ENCODE measurements around the gene SIK3.

SIK3 gene

DNA sequence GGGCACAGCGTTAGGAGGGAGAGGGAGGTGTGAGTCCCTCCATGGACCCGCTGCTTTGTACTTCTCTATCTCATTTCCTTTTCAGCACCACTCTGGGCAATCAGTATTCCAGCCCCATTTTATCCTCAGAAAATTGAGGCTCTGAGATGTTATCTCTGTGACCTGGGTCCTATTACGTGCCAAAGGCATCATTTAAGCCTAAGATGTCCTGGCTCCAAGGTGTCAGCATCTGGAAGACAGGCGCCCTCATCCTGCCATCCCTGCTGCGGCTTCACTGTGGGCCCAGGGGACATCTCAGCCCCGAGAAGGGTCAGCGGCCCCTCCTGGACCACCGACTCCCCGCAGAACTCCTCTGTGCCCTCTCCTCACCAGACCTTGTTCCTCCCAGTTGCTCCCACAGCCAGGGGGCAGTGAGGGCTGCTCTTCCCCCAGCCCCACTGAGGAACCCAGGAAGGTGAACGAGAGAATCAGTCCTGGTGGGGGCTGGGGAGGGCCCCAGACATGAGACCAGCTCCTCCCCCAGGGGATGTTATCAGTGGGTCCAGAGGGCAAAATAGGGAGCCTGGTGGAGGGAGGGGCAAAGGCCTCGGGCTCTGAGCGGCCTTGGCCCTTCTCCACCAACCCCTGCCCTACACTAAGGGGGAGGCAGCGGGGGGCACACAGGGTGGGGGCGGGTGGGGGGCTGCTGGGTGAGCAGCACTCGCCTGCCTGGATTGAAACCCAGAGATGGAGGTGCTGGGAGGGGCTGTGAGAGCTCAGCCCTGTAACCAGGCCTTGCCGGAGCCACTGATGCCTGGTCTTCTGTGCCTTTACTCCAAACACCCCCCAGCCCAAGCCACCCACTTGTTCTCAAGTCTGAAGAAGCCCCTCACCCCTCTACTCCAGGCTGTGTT, 269.4 kb downstream of the SIK3 start:
- DNase-seq (ENCODE audit: low read depth in 1 of 2, low spot score in 1 of 2), result no peak
- Histone ChIP-seq H3K4me3 (replicated peaks; ENCODE audit: insufficient read depth, low read length) (no peak overlapping the region), H3K27me3 (ENCODE audit: insufficient read depth, poor library complexity, severe bottlenecking) (no peaks in the 10 kb centered on the region), H3K27ac (replicated peaks) (no peak overlapping the region)
- TF ChIP-seq, protein P1, sequence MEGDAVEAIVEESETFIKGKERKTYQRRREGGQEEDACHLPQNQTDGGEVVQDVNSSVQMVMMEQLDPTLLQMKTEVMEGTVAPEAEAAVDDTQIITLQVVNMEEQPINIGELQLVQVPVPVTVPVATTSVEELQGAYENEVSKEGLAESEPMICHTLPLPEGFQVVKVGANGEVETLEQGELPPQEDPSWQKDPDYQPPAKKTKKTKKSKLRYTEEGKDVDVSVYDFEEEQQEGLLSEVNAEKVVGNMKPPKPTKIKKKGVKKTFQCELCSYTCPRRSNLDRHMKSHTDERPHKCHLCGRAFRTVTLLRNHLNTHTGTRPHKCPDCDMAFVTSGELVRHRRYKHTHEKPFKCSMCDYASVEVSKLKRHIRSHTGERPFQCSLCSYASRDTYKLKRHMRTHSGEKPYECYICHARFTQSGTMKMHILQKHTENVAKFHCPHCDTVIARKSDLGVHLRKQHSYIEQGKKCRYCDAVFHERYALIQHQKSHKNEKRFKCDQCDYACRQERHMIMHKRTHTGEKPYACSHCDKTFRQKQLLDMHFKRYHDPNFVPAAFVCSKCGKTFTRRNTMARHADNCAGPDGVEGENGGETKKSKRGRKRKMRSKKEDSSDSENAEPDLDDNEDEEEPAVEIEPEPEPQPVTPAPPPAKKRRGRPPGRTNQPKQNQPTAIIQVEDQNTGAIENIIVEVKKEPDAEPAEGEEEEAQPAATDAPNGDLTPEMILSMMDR (IDR thresholded peaks at IDR 0.05; ENCODE audit: insufficient read depth, low read length), result no peak
- TF ChIP-seq, protein P2, sequence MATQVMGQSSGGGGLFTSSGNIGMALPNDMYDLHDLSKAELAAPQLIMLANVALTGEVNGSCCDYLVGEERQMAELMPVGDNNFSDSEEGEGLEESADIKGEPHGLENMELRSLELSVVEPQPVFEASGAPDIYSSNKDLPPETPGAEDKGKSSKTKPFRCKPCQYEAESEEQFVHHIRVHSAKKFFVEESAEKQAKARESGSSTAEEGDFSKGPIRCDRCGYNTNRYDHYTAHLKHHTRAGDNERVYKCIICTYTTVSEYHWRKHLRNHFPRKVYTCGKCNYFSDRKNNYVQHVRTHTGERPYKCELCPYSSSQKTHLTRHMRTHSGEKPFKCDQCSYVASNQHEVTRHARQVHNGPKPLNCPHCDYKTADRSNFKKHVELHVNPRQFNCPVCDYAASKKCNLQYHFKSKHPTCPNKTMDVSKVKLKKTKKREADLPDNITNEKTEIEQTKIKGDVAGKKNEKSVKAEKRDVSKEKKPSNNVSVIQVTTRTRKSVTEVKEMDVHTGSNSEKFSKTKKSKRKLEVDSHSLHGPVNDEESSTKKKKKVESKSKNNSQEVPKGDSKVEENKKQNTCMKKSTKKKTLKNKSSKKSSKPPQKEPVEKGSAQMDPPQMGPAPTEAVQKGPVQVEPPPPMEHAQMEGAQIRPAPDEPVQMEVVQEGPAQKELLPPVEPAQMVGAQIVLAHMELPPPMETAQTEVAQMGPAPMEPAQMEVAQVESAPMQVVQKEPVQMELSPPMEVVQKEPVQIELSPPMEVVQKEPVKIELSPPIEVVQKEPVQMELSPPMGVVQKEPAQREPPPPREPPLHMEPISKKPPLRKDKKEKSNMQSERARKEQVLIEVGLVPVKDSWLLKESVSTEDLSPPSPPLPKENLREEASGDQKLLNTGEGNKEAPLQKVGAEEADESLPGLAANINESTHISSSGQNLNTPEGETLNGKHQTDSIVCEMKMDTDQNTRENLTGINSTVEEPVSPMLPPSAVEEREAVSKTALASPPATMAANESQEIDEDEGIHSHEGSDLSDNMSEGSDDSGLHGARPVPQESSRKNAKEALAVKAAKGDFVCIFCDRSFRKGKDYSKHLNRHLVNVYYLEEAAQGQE (IDR thresholded peaks at IDR 0.05; ENCODE audit: insufficient replicate concordance, low read depth), result no peak
- TF ChIP-seq SPI1 (IDR thresholded peaks at IDR 0.05; ENCODE audit: borderline replicate concordance, low read depth) (no peak), GABPA (IDR thresholded peaks at IDR 0.05; ENCODE audit: low read depth) (no peak), POLR2AphosphoS5 (IDR thresholded peaks at IDR 0.05; ENCODE audit: low read depth) (no peak)

DNA sequence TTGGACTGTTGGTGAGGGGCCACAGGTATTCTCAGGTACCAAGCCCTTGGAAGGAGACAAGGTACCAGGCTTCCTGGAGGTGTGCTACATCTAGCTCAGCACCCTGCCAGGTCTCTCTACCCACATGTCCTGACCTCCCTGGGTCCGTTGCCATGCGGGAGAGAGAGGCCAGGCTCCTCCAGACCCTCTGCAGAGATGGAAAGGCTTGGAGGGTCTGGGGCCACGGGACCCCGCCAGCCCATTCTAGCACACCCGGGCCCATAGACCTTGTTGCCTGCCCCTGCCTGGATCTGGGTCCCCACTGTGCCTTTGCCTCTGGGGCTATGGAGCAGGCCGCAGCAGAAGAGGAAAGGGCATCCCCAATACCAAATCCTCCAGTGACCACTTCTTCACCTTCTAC, 270.8 kb downstream of the SIK3 start:
- no peak overlapping the region for H3K4me3 ChIP-seq (replicated peaks; ENCODE audit: insufficient read depth, low read length)
- TF ChIP-seq GABPA (IDR thresholded peaks at IDR 0.05; ENCODE audit: low read depth), result no peak
- TF ChIP-seq SPI1 (IDR thresholded peaks at IDR 0.05; ENCODE audit: borderline replicate concordance, low read depth), result no peak
- TF ChIP-seq POLR2AphosphoS5 (IDR thresholded peaks at IDR 0.05; ENCODE audit: low read depth), result no peak
- TF ChIP-seq, protein P2 (IDR thresholded peaks at IDR 0.05; ENCODE audit: insufficient replicate concordance, low read depth), result no peak
- TF ChIP-seq, protein P1 (IDR thresholded peaks at IDR 0.05; ENCODE audit: insufficient read depth, low read length), result no peak
- DNase-seq (ENCODE audit: low read depth in 1 of 2, low spot score in 1 of 2), result no peak
- no peaks in the 10 kb centered on the region for H3K27me3 ChIP-seq (ENCODE audit: insufficient read depth, poor library complexity, severe bottlenecking)
- H3K27ac ChIP-seq (replicated peaks), result no peak overlapping the region

DNA sequence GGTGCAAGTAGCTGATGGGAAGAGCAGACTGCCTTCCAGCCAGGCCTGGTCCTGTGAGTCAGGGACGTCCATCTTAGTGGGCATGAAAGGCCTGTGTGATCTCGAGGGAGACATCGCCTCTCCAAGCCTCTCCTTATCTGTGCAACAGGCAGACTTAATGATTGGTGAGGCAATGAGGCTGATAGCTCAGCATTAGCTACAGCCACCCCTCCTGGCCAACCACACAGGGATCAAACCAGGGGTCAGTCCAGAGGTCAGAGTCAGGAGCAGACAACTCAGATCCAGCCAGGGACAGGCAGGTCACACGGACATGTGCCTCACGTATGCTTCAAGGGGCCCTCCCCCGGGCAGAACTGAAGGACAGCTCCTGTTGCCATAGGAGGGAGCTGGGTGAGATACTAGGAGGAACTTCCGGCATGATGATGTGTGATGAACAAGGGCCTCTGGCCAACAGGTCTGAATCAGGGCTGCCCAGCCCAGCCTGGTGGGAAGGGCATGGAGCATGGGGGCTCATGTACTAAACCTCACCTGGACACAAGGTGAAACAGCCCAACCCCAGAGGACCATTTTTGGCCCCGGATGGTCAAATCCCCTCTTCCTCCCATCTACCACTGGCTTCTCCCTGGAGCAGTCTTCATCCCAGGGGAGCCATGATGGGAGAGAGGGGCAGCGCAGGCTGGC, 271.3 kb downstream of the SIK3 start:
- H3K27me3 ChIP-seq (ENCODE audit: insufficient read depth, poor library complexity, severe bottlenecking), result no peaks in the 10 kb centered on the region
- TF ChIP-seq, protein P2 (IDR thresholded peaks at IDR 0.05; ENCODE audit: insufficient replicate concordance, low read depth), result no peak
- TF ChIP-seq, protein P1 (IDR thresholded peaks at IDR 0.05; ENCODE audit: insufficient read depth, low read length), result no peak
- no peak for TF ChIP-seq SPI1 (IDR thresholded peaks at IDR 0.05; ENCODE audit: borderline replicate concordance, low read depth)
- no peak for TF ChIP-seq GABPA (IDR thresholded peaks at IDR 0.05; ENCODE audit: low read depth)
- TF ChIP-seq POLR2AphosphoS5 (IDR thresholded peaks at IDR 0.05; ENCODE audit: low read depth), result no peak
- H3K27ac ChIP-seq (replicated peaks), result no peak overlapping the region
- H3K4me3 ChIP-seq (replicated peaks; ENCODE audit: insufficient read depth, low read length), result no peak overlapping the region
- no peak for DNase-seq (ENCODE audit: low read depth in 1 of 2, low spot score in 1 of 2)

Data from HL-60 (cell line).